Mesendoderm (in vitro differentiated cells): ENCODE data around the gene ROR1.

ENCODE experiments used
- DNase-seq: peaks from one replicate; pipeline ENCODE4 v3.0.0; 2013
- H2AK5ac ChIP-seq: 2 replicates; pipeline ENCODE4 v1.6.1; 2013; ENCODE audit warnings: low read length, inconsistent platforms
- H2BK120ac ChIP-seq: 2 replicates; pipeline ENCODE4 v1.6.1; 2013; ENCODE audit warnings: low read depth, mild to moderate bottlenecking, low read length, moderate library complexity, mixed read lengths
- H2BK15ac ChIP-seq: replicated peaks from 2 replicates; pipeline ENCODE4 v1.6.1; 2013; ENCODE audit warnings: low read depth, mild to moderate bottlenecking, moderate library complexity
- H2BK5ac ChIP-seq: 2 replicates; pipeline ENCODE4 v1.6.1; 2013; ENCODE audit warnings: low read length, inconsistent platforms
- H3K18ac ChIP-seq: 2 replicates; pipeline ENCODE4 v1.6.1; 2013; ENCODE audit warnings: mild to moderate bottlenecking, low read length, mixed read lengths
- H3K23ac ChIP-seq: one replicate; pipeline ENCODE4 v1.6.1; 2013; ENCODE audit warnings: low read length
- H3K27ac ChIP-seq: 2 replicates; pipeline ENCODE4 v1.5.1; 2013; ENCODE audit warnings: low read depth, mild to moderate bottlenecking, inconsistent platforms, low read length, moderate library complexity
- H3K27me3 ChIP-seq: 2 replicates; pipeline ENCODE4 v1.6.1; 2013; ENCODE audit warnings: low read length, control low read depth, mild to moderate bottlenecking, inconsistent platforms; ENCODE audit not compliant: insufficient read depth, poor library complexity
- H3K36me3 ChIP-seq: 2 replicates; pipeline ENCODE4 v1.6.1; 2013; ENCODE audit warnings: low read length, inconsistent platforms; ENCODE audit not compliant: control insufficient read depth, insufficient read depth
- H3K4ac ChIP-seq: one replicate; pipeline ENCODE4 v1.6.1; 2013; ENCODE audit warnings: low read depth, mild to moderate bottlenecking, low read length, moderate library complexity
- H3K4me1 ChIP-seq: 2 replicates; pipeline ENCODE4 v1.6.1; 2013; ENCODE audit warnings: low read depth, low read length, inconsistent platforms; ENCODE audit not compliant: control insufficient read depth
- H3K4me2 ChIP-seq: 2 replicates; pipeline ENCODE4 v1.6.1; 2013; ENCODE audit warnings: low read length
- H3K4me3 ChIP-seq: 2 replicates; pipeline ENCODE4 v1.5.1; 2013; ENCODE audit warnings: mild to moderate bottlenecking, low read length
- H3K56ac ChIP-seq: one replicate; pipeline ENCODE4 v1.6.1; 2013; ENCODE audit warnings: low read length
- H3K79me1 ChIP-seq: 2 replicates; pipeline ENCODE4 v1.6.1; 2013; ENCODE audit warnings: low read length, inconsistent platforms
- H3K79me2 ChIP-seq: 2 replicates; pipeline ENCODE4 v1.6.1; 2013; ENCODE audit warnings: mild to moderate bottlenecking, low read length; ENCODE audit not compliant: control insufficient read depth, insufficient read depth
- H3K9ac ChIP-seq: 2 replicates; pipeline ENCODE4 v1.6.1; 2013; ENCODE audit warnings: low read length, inconsistent platforms
- H4K5ac ChIP-seq: one replicate; pipeline ENCODE4 v1.6.1; 2013; ENCODE audit warnings: low read length
- H4K8ac ChIP-seq: one replicate; pipeline ENCODE4 v1.6.1; 2013; ENCODE audit warnings: low read depth, mild to moderate bottlenecking, control low read depth, low read length, moderate library complexity
- WGBS: extraction: QIAGEN DNeasy Blood & Tissue Kit; methylation state at CpG from one replicate; pipeline ENCODE4 v1.1.7; 2013; ENCODE audit warnings: low lambda C conversion rate, missing lambda C conversion rate; ENCODE audit not compliant: insufficient coverage; ENCODE audit errors: extremely low coverage; 5-methylcytosine and 5-hydroxymethylcytosine counted together

ROR1 gene

DNA sequence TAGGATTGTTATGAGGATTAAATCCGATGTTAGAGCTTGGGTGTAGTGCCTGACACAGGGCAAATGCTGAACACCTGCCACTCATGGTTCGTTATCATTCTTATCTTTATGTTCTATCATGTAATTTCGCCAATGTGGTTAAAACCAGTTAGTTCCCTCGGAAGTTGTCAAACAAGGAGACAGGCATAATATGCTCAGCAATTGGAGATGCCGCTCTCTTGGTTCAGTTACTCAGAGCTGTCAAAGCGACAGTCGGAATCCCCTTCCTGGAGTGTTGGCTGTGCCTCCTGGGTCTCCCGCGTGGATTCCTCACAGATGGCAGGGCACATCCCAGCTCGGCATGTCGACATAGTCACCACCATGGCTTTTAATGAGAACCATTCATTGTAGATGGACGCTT lies 192.2 kb downstream of the ROR1 start:
- H3K56ac ChIP-seq = no peak overlapping the region
- peaks cover 2% of the 10 kb centered on the region for H3K79me2 ChIP-seq
- no peak overlapping the region for H3K9ac ChIP-seq
- H3K4me1 ChIP-seq = no peaks in the 10 kb centered on the region
- no peak overlapping the region for H3K18ac ChIP-seq
- no peak overlapping the region for H3K4ac ChIP-seq
- no peak overlapping the region for H3K23ac ChIP-seq
- WGBS = no CpG with 5 or more reads among the region's 12 CpGs
- H3K27me3 ChIP-seq = no peaks in the 10 kb centered on the region
- no peak overlapping the region for H2BK5ac ChIP-seq
- no peak overlapping the region for H2BK15ac ChIP-seq
- no peak overlapping the region for H2AK5ac ChIP-seq
- H3K36me3 ChIP-seq = no peaks in the 10 kb centered on the region
- no peak overlapping the region for H2BK120ac ChIP-seq
- H3K4me2 ChIP-seq = no peak overlapping the region
- no peak overlapping the region for H4K8ac ChIP-seq
- H3K27ac ChIP-seq = no peak overlapping the region
- H3K4me3 ChIP-seq = no peak overlapping the region
- H3K79me1 ChIP-seq = peaks cover 2% of the 10 kb centered on the region
- H4K5ac ChIP-seq = no peak overlapping the region
- no peak for DNase-seq

GRCh38 chr1:63967901-63968300 lies 194.1 kb downstream of the ROR1 start:
- Histone ChIP-seq H3K4ac (no peak overlapping the region), H2BK15ac (no peak overlapping the region), H3K4me1 (no peaks in the 10 kb centered on the region), H3K4me3 (no peak overlapping the region), H2BK120ac (no peak overlapping the region), H4K5ac (no peak overlapping the region), H3K79me1 (peaks cover 2% of the 10 kb centered on the region), H3K18ac (no peak overlapping the region), H3K4me2 (no peak overlapping the region), H2BK5ac (no peak overlapping the region), H4K8ac (no peak overlapping the region), H3K79me2 (peaks cover 2% of the 10 kb centered on the region), H3K9ac (no peak overlapping the region), H3K36me3 (no peaks in the 10 kb centered on the region), H3K56ac (no peak overlapping the region), H3K27ac (no peak overlapping the region), H2AK5ac (no peak overlapping the region), H3K27me3 (no peaks in the 10 kb centered on the region), H3K23ac (no peak overlapping the region)
- no peak for DNase-seq
- WGBS = no CpG with 5 or more reads among the region's 3 CpGs

DNA sequence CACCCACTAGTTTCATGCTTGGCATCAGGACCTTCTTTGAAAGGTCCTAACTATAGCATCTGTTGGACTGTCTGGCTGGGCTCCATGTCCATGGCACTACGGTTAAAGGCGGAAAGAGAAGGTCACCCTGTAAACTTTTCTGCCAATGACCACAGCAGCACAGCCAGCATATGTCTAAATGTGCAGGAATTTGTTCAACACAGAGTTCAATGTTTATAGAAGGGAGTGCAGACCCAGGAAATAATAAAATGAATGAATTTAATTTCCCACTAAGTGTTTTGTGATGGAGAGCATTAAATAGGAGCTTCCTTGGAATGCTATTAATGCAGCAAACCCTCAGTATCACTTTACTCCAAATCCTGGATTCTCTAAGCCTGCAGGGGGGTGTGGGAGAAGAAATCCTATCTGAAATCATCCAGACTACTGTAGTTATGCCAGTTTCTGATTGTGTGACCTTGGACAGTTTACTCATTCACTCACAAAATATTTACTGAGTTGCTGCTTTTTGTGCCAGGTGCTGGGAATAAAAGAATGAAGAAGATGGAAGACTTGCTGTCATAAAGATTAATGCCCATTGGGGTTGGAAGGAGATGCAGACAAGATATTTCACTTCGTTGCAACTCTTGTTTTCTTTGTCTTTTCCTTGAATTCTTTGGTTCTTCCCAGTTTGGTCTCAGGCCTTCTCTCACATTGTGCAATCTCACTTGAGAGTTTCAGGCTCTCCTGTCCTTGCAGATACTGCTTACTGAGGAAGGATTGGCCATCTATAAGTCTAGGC lies 195.0 kb downstream of the ROR1 start:
- H3K4me2 ChIP-seq = no peak overlapping the region
- H3K27ac ChIP-seq = no peak overlapping the region
- WGBS = no CpG with 5 or more reads among the region's 3 CpGs

GRCh38 chr1:63969441-63969901 lies 195.7 kb downstream of the ROR1 start:
- Histone ChIP-seq H3K4ac (no peak overlapping the region), H2BK5ac (no peak overlapping the region), H2BK15ac (no peak overlapping the region), H4K5ac (no peak overlapping the region), H3K79me1 (peaks cover 2% of the 10 kb centered on the region), H3K4me3 (no peak overlapping the region), H3K23ac (no peak overlapping the region), H3K4me2 (no peak overlapping the region), H3K9ac (no peak overlapping the region), H2BK120ac (no peak overlapping the region), H3K27ac (no peak overlapping the region), H3K79me2 (peaks cover 2% of the 10 kb centered on the region), H3K36me3 (no peaks in the 10 kb centered on the region), H3K56ac (no peak overlapping the region), H3K18ac (no peak overlapping the region), H2AK5ac (no peak overlapping the region), H3K27me3 (no peaks in the 10 kb centered on the region), H4K8ac (no peak overlapping the region), H3K4me1 (no peaks in the 10 kb centered on the region)
- DNase-seq = no peak
- no CpG with 5 or more reads among the region's 4 CpGs for WGBS

More for the DNA sequence above, 195.0 kb downstream of the ROR1 start:
- no peak overlapping the region for H3K9ac ChIP-seq
- no peak overlapping the region for H4K5ac ChIP-seq
- no peak for DNase-seq
- H3K4me1 ChIP-seq = no peaks in the 10 kb centered on the region
- no peak overlapping the region for H2BK120ac ChIP-seq
- no peak overlapping the region for H3K23ac ChIP-seq
- H3K27me3 ChIP-seq = no peaks in the 10 kb centered on the region
- H4K8ac ChIP-seq = no peak overlapping the region
- no peak overlapping the region for H3K4me3 ChIP-seq
- no peak overlapping the region for H2BK5ac ChIP-seq
- H2AK5ac ChIP-seq = no peak overlapping the region
- H3K56ac ChIP-seq = no peak overlapping the region
- H3K79me1 ChIP-seq = peaks cover 2% of the 10 kb centered on the region
- H3K79me2 ChIP-seq = peaks cover 2% of the 10 kb centered on the region
- H2BK15ac ChIP-seq = no peak overlapping the region
- no peak overlapping the region for H3K18ac ChIP-seq
- H3K4ac ChIP-seq = no peak overlapping the region
- H3K36me3 ChIP-seq = no peaks in the 10 kb centered on the region

DNA sequence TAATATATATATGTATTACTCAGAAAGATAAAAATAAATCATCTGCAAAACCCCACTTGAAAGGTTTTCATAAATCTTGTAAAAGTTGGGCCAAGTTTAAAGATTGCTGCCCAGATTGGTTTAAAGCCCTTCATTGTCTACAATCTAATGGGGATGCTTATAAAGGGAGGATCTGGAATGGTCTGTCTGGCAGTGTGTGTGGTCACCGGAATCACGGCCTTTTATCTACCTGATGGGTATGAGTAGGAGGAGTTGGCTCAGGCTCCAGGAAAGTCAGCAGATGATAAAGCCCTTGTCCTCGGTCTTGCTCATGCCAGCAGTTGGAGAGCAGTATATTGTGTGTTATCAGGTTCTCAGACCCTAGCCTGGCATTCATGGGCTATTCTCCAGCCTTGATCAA lies 197.7 kb downstream of the ROR1 start:
- Histone ChIP-seq H3K27ac (no peak overlapping the region), H3K23ac (no peak overlapping the region), H3K27me3 (no peaks in the 10 kb centered on the region), H3K79me1 (peaks cover 2% of the 10 kb centered on the region), H2BK120ac (no peak overlapping the region), H2AK5ac (no peak overlapping the region), H2BK15ac (no peak overlapping the region), H3K36me3 (no peaks in the 10 kb centered on the region), H3K4me3 (no peak overlapping the region), H3K4ac (no peak overlapping the region), H2BK5ac (no peak overlapping the region), H4K5ac (no peak overlapping the region), H3K79me2 (peaks cover 2% of the 10 kb centered on the region), H3K4me1 (no peaks in the 10 kb centered on the region), H3K18ac (no peak overlapping the region), H3K9ac (no peak overlapping the region), H3K4me2 (no peak overlapping the region), H3K56ac (no peak overlapping the region), H4K8ac (no peak overlapping the region)
- no peak for DNase-seq
- no CpG with 5 or more reads among the region's 3 CpGs for WGBS

GRCh38 chr1:63973005-63973419 lies 199.2 kb downstream of the ROR1 start:
- H3K27ac ChIP-seq = no peak overlapping the region
- H3K4me3 ChIP-seq = no peak overlapping the region
- no peak overlapping the region for H2AK5ac ChIP-seq
- H2BK120ac ChIP-seq = no peak overlapping the region
- H3K18ac ChIP-seq = no peak overlapping the region
- H2BK5ac ChIP-seq = no peak overlapping the region
- no peaks in the 10 kb centered on the region for H3K36me3 ChIP-seq
- H3K23ac ChIP-seq = no peak overlapping the region
- H3K4me1 ChIP-seq = no peaks in the 10 kb centered on the region
- no peak overlapping the region for H3K9ac ChIP-seq
- H2BK15ac ChIP-seq = no peak overlapping the region
- H3K56ac ChIP-seq = no peak overlapping the region
- H4K8ac ChIP-seq = no peak overlapping the region
- DNase-seq = peak; percentile 28
- no peak overlapping the region for H3K4me2 ChIP-seq
- no peaks in the 10 kb centered on the region for H3K27me3 ChIP-seq
- no peak overlapping the region for H4K5ac ChIP-seq
- H3K4ac ChIP-seq = no peak overlapping the region
- H3K79me2 ChIP-seq = no peaks in the 10 kb centered on the region
- WGBS = no CpG with 5 or more reads among the region's 7 CpGs
- peaks cover 2% of the 10 kb centered on the region for H3K79me1 ChIP-seq
